ENCODE results near the gene VWA5B1.

VWA5B1 gene

DNA sequence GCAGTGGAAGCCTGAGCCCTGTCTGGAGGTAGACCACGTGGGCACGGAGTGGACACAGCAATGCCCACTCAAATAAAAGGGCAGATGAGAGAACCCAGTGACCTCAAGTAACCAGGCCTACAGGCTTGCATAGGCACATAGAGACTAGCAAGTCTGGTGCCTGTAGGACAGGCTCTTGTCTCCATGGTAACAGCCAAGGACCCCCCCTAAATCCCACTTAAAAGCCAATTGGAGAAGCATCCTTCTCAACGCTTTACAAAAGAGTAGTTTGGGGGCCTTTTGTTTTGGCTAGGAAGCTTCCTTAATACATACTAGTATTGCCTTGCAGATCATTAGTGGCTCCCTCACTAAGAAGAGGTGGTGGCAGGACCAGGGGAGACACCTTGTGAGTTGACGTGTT lies 63.9 kb downstream of the VWA5B1 start:
- Mint-ChIP-seq H3K27ac (no peak overlapping the region), H3K4me3 (no peak overlapping the region), H3K4me1 (ENCODE audit: low read depth) (no peaks in the 10 kb centered on the region), H3K9me3 (no peaks in the 10 kb centered on the region), H3K27me3 (peaks cover 12% of the 10 kb centered on the region), H3K36me3 (ENCODE audit: low read depth) (no peaks in the 10 kb centered on the region)
- intact Hi-C loops (cut with micrococcal nuclease): no loop called here

DNA sequence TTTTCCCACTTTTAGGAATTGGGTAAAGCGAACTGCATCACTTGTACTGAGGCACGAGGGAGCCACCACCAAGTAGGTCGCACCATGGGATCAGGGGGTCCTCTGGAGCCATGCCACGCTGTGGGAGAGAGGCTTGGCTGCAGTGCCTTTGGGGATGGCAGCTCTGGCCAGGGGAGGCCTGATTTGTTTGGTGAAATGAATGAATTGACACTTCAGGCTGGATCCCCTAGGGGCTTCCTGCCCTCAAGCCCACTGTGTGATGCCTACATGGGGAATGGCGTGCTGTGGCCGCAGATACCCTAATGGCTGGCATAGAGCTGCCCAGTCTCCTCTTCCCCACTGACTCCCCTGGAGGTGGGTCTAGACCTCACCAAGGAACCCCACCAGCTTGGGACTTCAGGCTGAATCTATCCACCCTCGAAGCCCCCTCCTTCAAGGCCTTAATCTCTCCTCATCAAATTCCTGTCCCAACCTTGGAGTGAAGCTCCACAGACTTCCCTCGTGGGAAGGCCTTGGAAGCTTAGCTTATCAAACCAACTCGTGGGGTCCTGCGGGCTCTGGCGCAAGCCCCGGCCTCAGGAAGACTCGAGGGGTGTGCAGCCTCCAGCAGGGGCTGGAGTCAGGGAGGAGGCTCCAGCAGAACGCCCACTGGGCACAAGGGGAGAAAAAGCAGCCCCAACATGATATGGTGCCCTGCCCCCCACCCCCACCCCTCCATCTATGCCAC lies 64.6 kb downstream of the VWA5B1 start:
- peaks cover 15% of the 10 kb centered on the region for H3K27me3 Mint-ChIP-seq
- H3K27ac Mint-ChIP-seq: no peak overlapping the region
- no peaks in the 10 kb centered on the region for H3K4me1 Mint-ChIP-seq (ENCODE audit: low read depth)
- intact Hi-C loops (cut with micrococcal nuclease): no loop called here
- H3K4me3 Mint-ChIP-seq: no peak overlapping the region
- no peaks in the 10 kb centered on the region for H3K36me3 Mint-ChIP-seq (ENCODE audit: low read depth)
- no peaks in the 10 kb centered on the region for H3K9me3 Mint-ChIP-seq

DNA sequence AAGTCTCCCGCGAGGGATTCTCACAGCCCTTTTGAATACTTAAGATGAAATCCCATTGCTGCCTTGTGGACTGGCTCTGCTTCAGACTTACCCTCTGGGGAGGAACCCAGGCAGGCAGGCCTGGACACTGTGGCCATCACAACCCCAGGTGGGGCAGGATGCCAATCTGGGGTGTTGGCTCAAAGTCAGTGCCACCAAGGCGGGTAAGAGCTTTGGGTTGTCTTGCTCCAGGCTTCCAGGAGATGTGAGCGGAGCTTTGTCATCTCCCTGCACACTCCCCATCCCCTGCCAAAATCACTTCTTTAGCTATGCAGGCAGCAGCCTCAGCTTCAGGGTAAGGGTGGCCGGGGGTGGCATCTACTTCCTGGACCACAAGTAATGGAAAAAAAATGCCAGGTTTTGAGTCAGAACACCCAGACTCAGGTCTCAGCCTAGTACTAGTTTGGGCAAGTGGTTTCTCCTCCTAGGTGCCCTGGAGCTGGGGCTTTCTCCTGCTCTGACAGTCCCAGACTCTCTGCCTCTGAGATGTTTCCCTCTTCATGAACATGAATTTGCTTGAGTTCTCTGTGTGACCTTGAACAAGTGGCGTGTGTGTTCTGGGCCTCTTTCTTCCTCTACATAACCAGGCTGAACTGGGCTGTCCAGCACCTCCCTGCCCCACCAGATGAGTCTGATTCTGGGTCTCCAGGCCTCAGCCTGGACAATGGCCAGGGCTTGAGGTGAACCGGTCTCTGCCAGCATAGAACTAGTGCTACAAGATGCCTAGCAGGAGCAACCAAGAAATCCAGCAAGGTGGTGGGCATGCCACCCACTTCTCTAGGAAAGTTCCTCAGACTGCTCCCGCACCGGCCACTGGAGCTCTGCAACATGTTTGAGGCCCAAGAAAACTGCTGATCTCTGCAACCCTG lies 65.4 kb downstream of the VWA5B1 start:
- peaks cover 18% of the 10 kb centered on the region for H3K27me3 Mint-ChIP-seq
- intact Hi-C loops (cut with micrococcal nuclease): no loop called here
- no peaks in the 10 kb centered on the region for H3K36me3 Mint-ChIP-seq (ENCODE audit: low read depth)
- no peaks in the 10 kb centered on the region for H3K4me1 Mint-ChIP-seq (ENCODE audit: low read depth)
- H3K27ac Mint-ChIP-seq: no peak overlapping the region
- H3K9me3 Mint-ChIP-seq: no peaks in the 10 kb centered on the region
- no peak overlapping the region for H3K4me3 Mint-ChIP-seq

DNA sequence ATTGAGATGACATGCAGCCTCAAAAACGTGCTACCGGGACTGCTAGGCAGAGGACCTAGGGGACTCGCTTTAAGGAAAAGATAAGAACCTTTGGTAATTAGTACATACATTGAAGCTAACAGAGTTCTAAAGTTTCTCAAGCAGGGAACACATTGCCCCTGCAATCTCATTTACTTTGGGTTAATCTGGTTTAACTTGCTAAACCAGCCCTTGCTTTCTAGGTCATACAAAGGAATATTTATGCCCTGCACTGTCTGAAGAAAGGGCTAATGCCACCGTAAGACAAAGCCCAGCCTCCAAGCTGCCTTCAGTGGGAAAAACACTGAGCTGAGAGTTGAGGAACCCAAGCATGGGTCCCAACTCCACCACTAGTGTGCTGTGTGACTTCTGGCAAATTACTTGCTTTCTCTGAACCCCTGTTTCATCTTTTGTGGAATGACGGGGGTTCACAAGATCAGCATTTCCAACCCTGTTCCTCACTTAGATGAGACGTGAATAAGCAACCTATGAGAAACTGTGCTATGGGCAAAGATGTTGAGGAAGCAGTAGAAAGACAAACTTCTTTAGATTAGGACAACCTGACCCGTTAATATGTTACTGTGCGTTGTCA lies 66.3 kb downstream of the VWA5B1 start:
- intact Hi-C loops (cut with micrococcal nuclease): no loop called here
- H3K9me3 Mint-ChIP-seq: no peaks in the 10 kb centered on the region
- H3K4me3 Mint-ChIP-seq: no peak overlapping the region
- H3K4me1 Mint-ChIP-seq (ENCODE audit: low read depth): no peaks in the 10 kb centered on the region
- H3K27me3 Mint-ChIP-seq: peaks cover 22% of the 10 kb centered on the region
- H3K27ac Mint-ChIP-seq: no peak overlapping the region
- H3K36me3 Mint-ChIP-seq (ENCODE audit: low read depth): no peaks in the 10 kb centered on the region

DNA sequence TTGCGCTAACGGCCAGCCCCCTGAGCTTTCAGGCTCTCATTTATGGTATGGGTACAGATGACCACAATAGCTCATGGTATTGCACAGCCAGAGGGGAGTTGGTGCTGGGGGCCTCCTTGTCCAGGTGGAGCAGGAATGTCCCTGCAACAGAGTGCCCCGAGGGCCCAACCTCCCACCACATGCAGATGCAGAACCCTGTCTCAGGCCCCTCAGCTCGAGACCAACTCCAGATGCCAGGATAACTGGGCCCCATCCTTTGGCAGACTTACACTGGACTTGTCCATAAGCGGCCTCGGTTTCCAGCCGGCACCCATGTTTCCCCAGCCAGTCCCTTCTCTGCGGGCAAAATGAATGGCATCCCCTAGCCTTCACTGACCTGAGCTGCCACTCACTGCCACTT lies 67.1 kb downstream of the VWA5B1 start:
- H3K27ac Mint-ChIP-seq: no peak overlapping the region
- H3K27me3 Mint-ChIP-seq: peaks cover 29% of the 10 kb centered on the region
- H3K9me3 Mint-ChIP-seq: no peaks in the 10 kb centered on the region
- H3K36me3 Mint-ChIP-seq (ENCODE audit: low read depth): no peaks in the 10 kb centered on the region
- intact Hi-C loops (cut with micrococcal nuclease): no loop called here
- no peaks in the 10 kb centered on the region for H3K4me1 Mint-ChIP-seq (ENCODE audit: low read depth)
- H3K4me3 Mint-ChIP-seq: no peak overlapping the region

GRCh38 chr1:20358761-20359263 lies 68.1 kb downstream of the VWA5B1 start:
- Mint-ChIP-seq H3K4me3 (no peak overlapping the region), H3K27ac (no peak overlapping the region), H3K27me3 (peaks cover 34% of the 10 kb centered on the region), H3K4me1 (ENCODE audit: low read depth) (no peaks in the 10 kb centered on the region), H3K36me3 (ENCODE audit: low read depth) (no peaks in the 10 kb centered on the region), H3K9me3 (no peaks in the 10 kb centered on the region)
- intact Hi-C loops (cut with micrococcal nuclease): no loop called here

DNA sequence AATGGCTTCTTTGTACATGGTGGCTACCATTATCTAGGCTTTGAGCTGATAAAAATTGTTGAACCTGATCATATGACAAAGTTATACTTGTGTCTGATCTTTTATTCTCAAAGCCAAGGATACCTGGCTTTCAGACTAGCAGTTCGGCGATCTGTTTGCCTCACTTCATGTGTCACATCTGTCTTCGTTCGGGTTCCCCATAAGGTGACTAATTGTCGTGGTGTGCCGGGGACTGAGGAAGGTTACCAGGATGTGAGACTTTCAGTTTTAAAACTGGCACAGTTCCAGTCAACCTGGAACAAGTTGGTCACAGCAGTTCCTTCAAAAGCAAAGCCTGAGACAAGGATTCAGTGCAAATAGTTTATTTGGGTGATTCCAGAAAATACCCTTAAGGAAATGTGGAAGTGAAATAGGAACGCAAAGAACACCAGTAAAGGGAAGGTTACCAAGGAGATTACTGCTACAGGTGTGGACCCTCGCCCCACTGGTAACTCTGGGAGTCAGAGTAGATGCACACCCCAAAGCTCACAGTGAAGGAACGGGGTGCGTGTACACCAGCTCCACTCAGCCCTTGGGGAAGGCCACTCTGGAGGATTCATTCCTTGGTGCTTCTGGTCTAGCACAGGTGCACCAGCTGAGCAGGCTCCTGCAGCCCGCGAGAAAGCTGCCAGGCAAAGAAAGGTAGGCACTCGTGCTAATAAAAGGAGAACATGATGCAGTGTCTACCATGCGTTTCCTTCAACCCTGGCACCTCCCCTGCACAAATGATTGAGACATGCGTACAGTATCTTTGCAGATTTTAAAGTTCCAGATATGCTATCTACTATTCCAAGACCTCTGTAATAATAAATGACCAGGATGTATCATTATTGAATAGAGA lies 69.0 kb downstream of the VWA5B1 start:
- no peak overlapping the region for H3K27ac Mint-ChIP-seq
- H3K27me3 Mint-ChIP-seq: peaks cover 42% of the 10 kb centered on the region
- no peak overlapping the region for H3K4me3 Mint-ChIP-seq

GRCh38 chr1:20361401-20361800 lies 70.7 kb downstream of the VWA5B1 start:
- H3K27ac Mint-ChIP-seq: no peak overlapping the region
- H3K27me3 Mint-ChIP-seq: peaks cover 59% of the 10 kb centered on the region
- H3K4me3 Mint-ChIP-seq: no peak overlapping the region
- H3K36me3 Mint-ChIP-seq (ENCODE audit: low read depth): no peaks in the 10 kb centered on the region
- intact Hi-C loops (cut with micrococcal nuclease): no loop called here
- H3K4me1 Mint-ChIP-seq (ENCODE audit: low read depth): no peaks in the 10 kb centered on the region
- H3K9me3 Mint-ChIP-seq: no peaks in the 10 kb centered on the region

More for the DNA sequence above, 69.0 kb downstream of the VWA5B1 start:
- intact Hi-C loops (cut with micrococcal nuclease): no loop called here
- Mint-ChIP-seq H3K4me1 (ENCODE audit: low read depth) (no peaks in the 10 kb centered on the region), H3K36me3 (ENCODE audit: low read depth) (no peaks in the 10 kb centered on the region), H3K9me3 (no peaks in the 10 kb centered on the region)

GRCh38 chr1:20361805-20362381 lies 71.2 kb downstream of the VWA5B1 start:
- H3K27ac Mint-ChIP-seq: no peak overlapping the region
- peaks cover 60% of the 10 kb centered on the region for H3K27me3 Mint-ChIP-seq
- H3K36me3 Mint-ChIP-seq (ENCODE audit: low read depth): no peaks in the 10 kb centered on the region
- H3K4me1 Mint-ChIP-seq (ENCODE audit: low read depth): no peaks in the 10 kb centered on the region
- H3K9me3 Mint-ChIP-seq: no peaks in the 10 kb centered on the region
- no peak overlapping the region for H3K4me3 Mint-ChIP-seq
- intact Hi-C loops (cut with micrococcal nuclease): no loop called here

- intact Hi-C loops (cut with micrococcal nuclease): no loop called here
- Mint-ChIP-seq H3K4me1 (ENCODE audit: low read depth) (no peaks in the 10 kb centered on the region), H3K9me3 (no peaks in the 10 kb centered on the region), H3K36me3 (ENCODE audit: low read depth) (no peaks in the 10 kb centered on the region), H3K27me3 (peaks cover 70% of the 10 kb centered on the region), H3K27ac (no peak overlapping the region), H3K4me3 (no peak overlapping the region)
Observed at GRCh38 chr1:20362856-20363255, 72.2 kb downstream of the VWA5B1 start.

DNA sequence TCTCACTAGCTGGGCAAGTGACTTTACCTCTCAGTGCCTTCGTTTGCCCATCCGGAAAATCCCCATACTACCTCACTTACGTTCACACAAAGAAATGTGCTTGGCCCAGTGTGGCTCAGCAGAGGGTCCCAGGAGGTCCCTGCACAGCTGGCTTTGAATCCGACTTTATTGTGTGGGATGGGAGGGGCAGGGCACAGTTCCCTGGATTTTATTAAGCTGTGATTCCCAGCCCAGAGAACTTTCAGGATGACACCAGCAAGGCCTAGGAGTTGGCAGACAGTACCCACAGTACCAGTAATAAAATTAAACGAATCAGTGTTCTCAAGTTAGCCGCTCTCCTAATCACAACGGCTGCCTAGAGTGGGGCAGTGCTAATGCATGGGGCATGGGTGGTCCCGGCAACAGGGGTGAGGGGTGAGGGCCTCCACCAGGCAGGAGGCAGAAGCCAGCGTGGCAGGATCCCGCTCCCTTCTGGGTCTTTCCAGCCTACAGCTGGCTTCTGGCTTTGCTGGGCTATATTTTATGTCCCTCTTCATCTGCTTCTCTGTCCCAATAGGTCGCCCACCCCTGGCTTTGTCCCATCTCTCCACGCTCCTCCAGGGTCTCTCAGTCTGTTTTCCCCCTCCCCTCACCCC lies 74.9 kb downstream of the VWA5B1 start:
- Mint-ChIP-seq H3K36me3 (ENCODE audit: low read depth) (no peaks in the 10 kb centered on the region), H3K4me1 (ENCODE audit: low read depth) (no peaks in the 10 kb centered on the region), H3K9me3 (no peaks in the 10 kb centered on the region), H3K4me3 (no peak overlapping the region), H3K27me3 (peaks cover 64% of the 10 kb centered on the region), H3K27ac (no peak overlapping the region)
- intact Hi-C loops (cut with micrococcal nuclease): no loop called here

DNA sequence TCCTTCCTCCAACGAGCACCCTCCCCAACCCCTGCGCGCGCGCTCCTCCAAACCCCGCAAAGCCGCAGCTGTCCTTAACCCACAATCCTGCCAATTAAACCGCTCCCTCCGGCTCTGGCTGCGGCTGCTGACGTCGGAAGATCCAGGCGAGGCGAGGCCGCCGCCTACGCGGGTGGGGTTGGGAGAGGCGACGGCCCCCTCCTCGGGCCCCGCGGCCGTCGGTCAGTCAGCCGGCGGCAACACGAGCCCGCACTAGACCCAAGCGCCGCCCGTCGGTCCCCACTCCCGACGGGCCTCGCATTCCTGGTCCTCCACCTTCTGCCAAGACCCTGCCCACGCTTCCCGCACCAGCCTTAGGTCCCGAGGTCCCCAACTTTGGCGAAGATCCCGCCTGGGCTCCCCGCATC lies 75.4 kb downstream of the VWA5B1 start:
- no peak overlapping the region for H3K4me3 Mint-ChIP-seq
- peaks cover 64% of the 10 kb centered on the region for H3K27me3 Mint-ChIP-seq
- no peaks in the 10 kb centered on the region for H3K36me3 Mint-ChIP-seq (ENCODE audit: low read depth)
- H3K9me3 Mint-ChIP-seq: no peaks in the 10 kb centered on the region
- H3K4me1 Mint-ChIP-seq (ENCODE audit: low read depth): no peaks in the 10 kb centered on the region
- intact Hi-C loops (cut with micrococcal nuclease): no loop called here
- H3K27ac Mint-ChIP-seq: no peak overlapping the region
